Measurements from ENCODE around the gene MYH7.
A peak's percentile ranks its signal among the peaks of the same experiment; 100 is the strongest.
"Not testable (repeated sequence)": the region's sequence is repeated elsewhere in the genome, so short reads cannot be mapped to it uniquely, and the experiment has no call there.

MYH7 gene

GRCh38 chr14:23406244-23406643 is 29.2 kb downstream of the MYH7 start:
- H3K27ac ChIP-seq = no peak overlapping the region
- no peak overlapping the region for H3K4me3 ChIP-seq
- peak overlapping the region in 10 of 11 experiments; percentile 13 to 94 (median 80); a peak in 18 of 22 replicates for H3K4me2 ChIP-seq
- H3K9me3 ChIP-seq (replicated peaks in 1 of 11) = no peaks in the 10 kb centered on the region
- peaks cover 7 to 32% (median 28%) of the 10 kb centered on the region in 10 experiments; a peak in 17 of 20 replicates for H3K4me1 ChIP-seq
- TF ChIP-seq Cebpa-rat (IDR thresholded peaks at IDR 0.05) = no peak
- H4K20me1 ChIP-seq = peaks cover 0 to 62% (median 48%) of the 10 kb centered on the region in 11 experiments; a peak in 16 of 22 replicates
- no peak overlapping the region for H3K9ac ChIP-seq
- peaks cover 52 to 94% (median 72%) of the 10 kb centered on the region in 11 experiments for H3K27me3 ChIP-seq
- H3K36me3 ChIP-seq = no peaks in the 10 kb centered on the region

- Histone ChIP-seq H3K4me2 (peak overlapping the region in 10 of 11 experiments; percentile 13 to 94 (median 80); a peak in 19 of 22 replicates), H3K4me1 (peaks cover 7 to 38% (median 28%) of the 10 kb centered on the region in 10 experiments; a peak in 17 of 20 replicates), H3K4me3 (peak overlapping the region in 1 of 10 experiments; percentile 10; a peak in 2 of 20 replicates), H4K20me1 (peaks cover 0 to 57% (median 48%) of the 10 kb centered on the region in 11 experiments; a peak in 16 of 22 replicates), H3K27ac (no peak overlapping the region), H3K9me3 (replicated peaks in 1 of 11) (no peaks in the 10 kb centered on the region), H3K27me3 (peaks cover 52 to 88% (median 71%) of the 10 kb centered on the region in 11 experiments), H3K9ac (no peak overlapping the region; a peak in 1 of 22 replicates), H3K36me3 (no peaks in the 10 kb centered on the region)
- no peak for TF ChIP-seq Cebpa-rat (IDR thresholded peaks at IDR 0.05)
Observed at GRCh38 chr14:23405516-23406025, 29.9 kb downstream of the MYH7 start.

GRCh38 chr14:23405096-23405495 is 30.4 kb downstream of the MYH7 start:
- Histone ChIP-seq H3K27ac (no peak overlapping the region), H3K36me3 (no peaks in the 10 kb centered on the region), H3K4me2 (peak overlapping the region in 9 of 11 experiments; percentile 51 to 94 (median 82); a peak in 17 of 22 replicates), H4K20me1 (peaks cover 0 to 55% (median 48%) of the 10 kb centered on the region in 11 experiments; a peak in 16 of 22 replicates), H3K9ac (no peak overlapping the region; a peak in 1 of 22 replicates), H3K27me3 (peaks cover 52 to 84% (median 68%) of the 10 kb centered on the region in 11 experiments), H3K4me1 (peaks cover 7 to 39% (median 28%) of the 10 kb centered on the region in 10 experiments; a peak in 17 of 20 replicates), H3K4me3 (peak overlapping the region in 1 of 10 experiments; percentile 10; a peak in 1 of 20 replicates), H3K9me3 (replicated peaks in 1 of 11) (no peaks in the 10 kb centered on the region)
- no peak for TF ChIP-seq Cebpa-rat (IDR thresholded peaks at IDR 0.05)

GRCh38 chr14:23404331-23404900 is 31.0 kb downstream of the MYH7 start:
- peaks cover 51 to 78% (median 68%) of the 10 kb centered on the region in 11 experiments for H3K27me3 ChIP-seq

GRCh38 chr14:23403908-23404307 is 31.6 kb downstream of the MYH7 start:
- H3K9ac ChIP-seq = no peak overlapping the region
- peaks cover 0 to 54% (median 48%) of the 10 kb centered on the region in 11 experiments; a peak in 16 of 22 replicates for H4K20me1 ChIP-seq
- H3K4me2 ChIP-seq = no peak overlapping the region
- H3K9me3 ChIP-seq (replicated peaks in 1 of 11) = no peaks in the 10 kb centered on the region
- H3K27ac ChIP-seq = no peak overlapping the region
- H3K4me1 ChIP-seq = peaks cover 7 to 39% (median 28%) of the 10 kb centered on the region in 10 experiments; a peak in 17 of 20 replicates
- H3K4me3 ChIP-seq = no peak overlapping the region
- TF ChIP-seq Cebpa-rat (IDR thresholded peaks at IDR 0.05) = no peak
- peaks cover 46 to 73% (median 65%) of the 10 kb centered on the region in 11 experiments for H3K27me3 ChIP-seq
- H3K36me3 ChIP-seq = no peaks in the 10 kb centered on the region

More at GRCh38 chr14:23404331-23404900, 31.0 kb downstream of the MYH7 start:
- no peaks in the 10 kb centered on the region for H3K9me3 ChIP-seq (replicated peaks in 1 of 11)
- peaks cover 0 to 55% (median 48%) of the 10 kb centered on the region in 11 experiments; a peak in 16 of 22 replicates for H4K20me1 ChIP-seq
- no peaks in the 10 kb centered on the region for H3K36me3 ChIP-seq
- H3K4me2 ChIP-seq = peak overlapping the region in 6 of 11 experiments; percentile 71 to 94 (median 88); a peak in 12 of 22 replicates
- no peak overlapping the region for H3K9ac ChIP-seq
- no peak overlapping the region for H3K4me3 ChIP-seq
- H3K27ac ChIP-seq = no peak overlapping the region
- no peak for TF ChIP-seq Cebpa-rat (IDR thresholded peaks at IDR 0.05)
- H3K4me1 ChIP-seq = peaks cover 7 to 39% (median 28%) of the 10 kb centered on the region in 10 experiments; a peak in 17 of 20 replicates

GRCh38 chr14:23403139-23403438 is 32.4 kb downstream of the MYH7 start:
- no peaks in the 10 kb centered on the region for H3K36me3 ChIP-seq
- H3K9me3 ChIP-seq (replicated peaks in 1 of 11) = no peaks in the 10 kb centered on the region
- TF ChIP-seq Cebpa-rat (IDR thresholded peaks at IDR 0.05) = no peak
- no peak overlapping the region for H3K4me3 ChIP-seq
- H3K27me3 ChIP-seq = peaks cover 38 to 65% (median 57%) of the 10 kb centered on the region in 11 experiments
- peaks cover 7 to 39% (median 28%) of the 10 kb centered on the region in 10 experiments; a peak in 17 of 20 replicates for H3K4me1 ChIP-seq
- no peak overlapping the region for H3K27ac ChIP-seq
- H3K9ac ChIP-seq = no peak overlapping the region
- H4K20me1 ChIP-seq = peaks cover 0 to 49% (median 40%) of the 10 kb centered on the region in 11 experiments; a peak in 16 of 22 replicates
- no peak overlapping the region; a peak in 2 of 22 replicates for H3K4me2 ChIP-seq

- Histone ChIP-seq H3K9me3 (replicated peaks in 1 of 11) (no peaks in the 10 kb centered on the region), H4K20me1 (peaks cover 0 to 45% (median 37%) of the 10 kb centered on the region in 11 experiments; a peak in 16 of 22 replicates), H3K4me1 (peaks cover 7 to 39% (median 28%) of the 10 kb centered on the region in 10 experiments; a peak in 17 of 20 replicates), H3K27ac (no peak overlapping the region), H3K27me3 (peaks cover 33 to 59% (median 51%) of the 10 kb centered on the region in 11 experiments), H3K36me3 (no peaks in the 10 kb centered on the region), H3K4me2 (no peak overlapping the region; a peak in 2 of 22 replicates), H3K9ac (no peak overlapping the region), H3K4me3 (no peak overlapping the region)
- TF ChIP-seq Cebpa-rat (IDR thresholded peaks at IDR 0.05) = no peak
Observed at GRCh38 chr14:23402296-23403138, 32.9 kb downstream of the MYH7 start.

- peaks cover 7 to 39% (median 29%) of the 10 kb centered on the region in 10 experiments; a peak in 17 of 20 replicates for H3K4me1 ChIP-seq
- no peak overlapping the region; a peak in 2 of 22 replicates for H3K4me2 ChIP-seq
- H3K4me3 ChIP-seq = no peak overlapping the region
- TF ChIP-seq Cebpa-rat (IDR thresholded peaks at IDR 0.05) = no peak
- H3K27me3 ChIP-seq = peaks cover 23 to 47% (median 39%) of the 10 kb centered on the region in 11 experiments
- H3K27ac ChIP-seq = no peak overlapping the region
- H4K20me1 ChIP-seq = peaks cover 0 to 34% (median 26%) of the 10 kb centered on the region in 11 experiments; a peak in 16 of 22 replicates
- no peak overlapping the region for H3K9ac ChIP-seq
- H3K36me3 ChIP-seq = no peaks in the 10 kb centered on the region
- no peaks in the 10 kb centered on the region for H3K9me3 ChIP-seq (replicated peaks in 1 of 11)
Observed at GRCh38 chr14:23401291-23401690, 34.2 kb downstream of the MYH7 start.

- H3K36me3 ChIP-seq = not testable (repeated sequence)
- peaks cover 23 to 42% (median 34%) of the 10 kb centered on the region in 11 experiments for H3K27me3 ChIP-seq
Observed at GRCh38 chr14:23400496-23401149, 34.8 kb downstream of the MYH7 start.

More at GRCh38 chr14:23400496-23401149, 34.8 kb downstream of the MYH7 start:
- H3K4me2 ChIP-seq = peak overlapping the region in 1 of 11 experiments; percentile 19; a peak in 2 of 22 replicates
- H3K9ac ChIP-seq; H3K27ac ChIP-seq; H3K4me3 ChIP-seq; H3K9me3 ChIP-seq (replicated peaks in 1 of 11): not testable (repeated sequence)
- peaks cover 0 to 27% (median 20%) of the 10 kb centered on the region in 11 experiments; a peak in 16 of 22 replicates for H4K20me1 ChIP-seq
- peaks cover 3 to 34% (median 25%) of the 10 kb centered on the region in 10 experiments; a peak in 17 of 20 replicates for H3K4me1 ChIP-seq
